Choroid plexus epithelial cell (primary cell): ENCODE results near the gene DECR2.
"Not testable (repeated sequence)": the region's sequence is repeated elsewhere in the genome, so short reads cannot be mapped to it uniquely, and the experiment has no call there.

Experiments used
- DNase-seq: peaks from one replicate; pipeline ENCODE4 v3.0.0-alpha.2; 2010; ENCODE audit warnings: low read depth
- H3K4me3 ChIP-seq: 2 replicates; pipeline ENCODE4 v1.5.1; 2011; ENCODE audit warnings: low read depth, mild to moderate bottlenecking, control low read depth, low read length, moderate library complexity
- TF ChIP-seq, protein P1 (sequence below): conservative IDR thresholded peaks from 2 replicates; pipeline ENCODE4 v1.5.1; 2011; ENCODE audit warnings: low read depth, mild to moderate bottlenecking, control low read depth, inconsistent platforms, low read length, moderate library complexity

The DECR2 gene

DNA sequence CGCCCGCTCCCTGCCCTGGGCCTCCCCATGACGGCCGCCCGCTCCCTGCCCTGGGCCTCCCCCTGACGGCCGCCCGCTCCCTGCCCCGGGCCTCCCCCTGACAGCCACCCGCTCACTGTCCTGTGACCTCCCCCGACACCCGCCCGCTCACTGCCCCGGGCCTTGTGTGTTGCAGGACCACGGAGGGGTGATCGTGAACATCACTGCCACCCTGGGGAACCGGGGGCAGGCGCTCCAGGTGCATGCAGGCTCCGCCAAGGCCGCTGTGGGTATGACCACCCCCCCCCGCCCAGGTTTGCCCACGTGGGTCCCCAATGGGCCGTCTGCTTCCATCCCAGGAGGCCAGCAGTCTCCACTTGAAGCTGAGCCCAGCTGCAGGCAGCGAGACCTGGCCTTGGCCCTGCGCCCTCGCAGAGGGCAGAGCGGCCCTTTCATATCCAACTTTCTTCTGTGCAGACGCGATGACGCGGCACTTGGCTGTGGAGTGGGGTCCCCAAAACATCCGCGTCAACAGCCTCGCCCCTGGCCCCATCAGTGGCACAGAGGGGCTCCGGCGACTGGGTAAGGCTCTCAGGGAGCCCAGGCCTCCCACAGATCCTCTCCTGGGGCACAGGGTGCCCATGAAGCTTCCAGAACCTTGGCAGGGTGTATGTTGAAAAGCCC lies 9.0 kb downstream of the DECR2 start:
- no peak overlapping the region for H3K4me3 ChIP-seq
- no peak for DNase-seq
- TF ChIP-seq, protein P1, sequence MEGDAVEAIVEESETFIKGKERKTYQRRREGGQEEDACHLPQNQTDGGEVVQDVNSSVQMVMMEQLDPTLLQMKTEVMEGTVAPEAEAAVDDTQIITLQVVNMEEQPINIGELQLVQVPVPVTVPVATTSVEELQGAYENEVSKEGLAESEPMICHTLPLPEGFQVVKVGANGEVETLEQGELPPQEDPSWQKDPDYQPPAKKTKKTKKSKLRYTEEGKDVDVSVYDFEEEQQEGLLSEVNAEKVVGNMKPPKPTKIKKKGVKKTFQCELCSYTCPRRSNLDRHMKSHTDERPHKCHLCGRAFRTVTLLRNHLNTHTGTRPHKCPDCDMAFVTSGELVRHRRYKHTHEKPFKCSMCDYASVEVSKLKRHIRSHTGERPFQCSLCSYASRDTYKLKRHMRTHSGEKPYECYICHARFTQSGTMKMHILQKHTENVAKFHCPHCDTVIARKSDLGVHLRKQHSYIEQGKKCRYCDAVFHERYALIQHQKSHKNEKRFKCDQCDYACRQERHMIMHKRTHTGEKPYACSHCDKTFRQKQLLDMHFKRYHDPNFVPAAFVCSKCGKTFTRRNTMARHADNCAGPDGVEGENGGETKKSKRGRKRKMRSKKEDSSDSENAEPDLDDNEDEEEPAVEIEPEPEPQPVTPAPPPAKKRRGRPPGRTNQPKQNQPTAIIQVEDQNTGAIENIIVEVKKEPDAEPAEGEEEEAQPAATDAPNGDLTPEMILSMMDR = no peak

DNA sequence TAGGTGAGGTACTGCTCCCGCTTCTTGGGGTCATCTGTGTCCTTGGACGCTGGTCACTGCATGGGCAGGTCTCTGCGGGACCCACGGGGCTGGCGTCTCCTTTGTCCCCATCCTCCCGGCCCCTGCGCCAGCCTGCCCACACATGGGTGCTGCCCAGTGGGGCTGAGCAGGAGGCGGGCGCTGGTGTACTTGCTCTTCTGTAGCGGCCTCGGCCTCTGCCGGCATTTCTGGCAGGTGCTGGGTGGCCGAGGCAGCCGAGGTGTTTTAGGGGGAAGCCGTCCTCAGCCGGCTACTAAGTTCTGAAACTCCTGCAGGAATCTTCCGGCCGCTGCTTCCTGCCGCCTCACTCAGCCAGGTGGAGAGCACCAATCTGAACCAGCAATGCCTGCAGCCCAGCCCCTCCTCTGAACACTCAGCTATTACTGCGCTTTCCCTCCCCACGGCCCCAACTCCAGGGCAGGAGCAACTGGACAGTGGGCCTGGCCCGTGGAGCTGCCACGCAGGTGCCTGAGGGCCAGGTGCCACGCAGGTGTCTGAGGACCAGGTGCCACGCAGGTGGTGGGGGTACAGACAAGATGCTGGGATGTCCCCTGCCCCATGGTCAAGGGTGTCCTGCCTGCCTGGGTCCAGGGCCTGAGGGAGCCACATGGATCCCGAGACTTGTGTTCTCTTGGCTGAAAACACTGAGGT lies 10.0 kb downstream of the DECR2 start:
- H3K4me3 ChIP-seq = no peak overlapping the region
- TF ChIP-seq, protein P1 = no peak
- no peak for DNase-seq

DNA sequence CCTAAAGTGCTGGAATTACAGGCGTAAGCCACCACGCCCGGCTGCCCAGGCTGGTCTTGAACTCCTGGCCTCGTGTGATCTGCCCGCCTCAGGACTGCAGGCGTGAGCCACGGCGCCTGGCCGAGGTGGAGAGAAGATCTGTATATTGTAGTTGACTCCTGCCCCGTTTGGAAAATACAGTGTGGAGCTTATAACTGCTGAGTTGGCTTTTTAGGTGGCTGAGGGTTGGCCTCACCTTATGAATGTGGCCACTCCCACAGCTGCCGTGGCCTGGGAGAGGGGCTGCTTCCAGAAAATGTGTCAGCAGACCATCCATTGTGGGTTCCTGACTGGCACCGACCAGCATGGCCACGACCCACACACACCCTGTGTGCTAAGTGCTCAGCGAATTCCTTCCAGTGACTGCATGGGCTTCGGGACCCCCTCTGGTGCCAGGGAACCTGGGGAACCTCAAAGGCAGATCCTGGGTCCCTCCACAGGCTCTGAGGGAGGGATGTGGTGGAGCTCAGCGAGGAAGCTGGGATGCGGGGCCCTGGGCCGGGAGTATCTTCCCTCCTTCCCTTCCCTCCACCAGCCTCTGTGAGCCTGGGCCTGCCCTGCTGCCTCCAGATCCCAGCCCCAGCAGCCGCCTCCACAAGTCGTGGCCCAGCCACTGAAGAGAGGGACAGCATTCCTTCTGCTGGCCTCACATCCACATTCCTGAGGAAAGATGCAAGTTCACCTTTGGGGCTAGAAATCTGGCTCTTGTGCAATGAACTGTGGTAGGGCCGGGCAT lies 12.9 kb downstream of the DECR2 start:
- no peak for DNase-seq
- H3K4me3 ChIP-seq = no peak overlapping the region
- TF ChIP-seq, protein P1 = no peak

DNA sequence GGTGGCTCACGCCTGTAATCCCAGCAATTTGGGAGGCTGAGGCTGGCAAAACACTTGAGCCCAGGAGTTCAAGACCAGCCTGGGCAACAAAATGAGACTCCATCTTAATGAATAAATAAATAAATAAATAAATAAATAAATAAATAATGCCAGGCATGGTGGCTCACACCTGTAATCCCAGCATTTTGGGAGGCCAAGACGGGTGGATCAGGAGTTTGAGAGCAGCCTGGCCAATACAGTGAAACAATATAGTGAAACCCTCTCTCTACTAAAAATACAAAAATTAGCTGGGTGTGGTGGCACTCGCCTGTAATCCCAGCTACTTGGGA lies 13.4 kb downstream of the DECR2 start:
- H3K4me3 ChIP-seq, DNase-seq: not testable (repeated sequence)

DNA sequence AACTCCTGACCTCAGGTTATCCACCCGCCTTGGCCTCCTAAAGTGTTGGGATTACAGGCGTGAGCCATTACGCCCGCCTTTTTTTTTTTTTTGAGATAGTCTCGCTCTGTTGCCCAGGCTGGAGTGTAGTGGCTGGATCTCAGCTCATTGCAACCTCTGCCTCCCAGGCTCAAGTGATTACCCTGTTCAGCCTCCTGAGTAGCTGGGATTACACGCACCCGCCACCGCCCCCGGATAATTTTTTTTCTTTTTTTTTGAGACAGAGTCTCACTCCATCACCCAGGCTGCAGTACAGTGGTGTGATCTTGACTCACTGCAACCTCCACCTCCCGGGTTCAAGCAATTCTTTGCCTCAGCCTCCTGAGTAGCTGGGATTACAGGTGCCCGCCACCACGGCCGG lies 20.5 kb downstream of the DECR2 start:
- H3K4me3 ChIP-seq, DNase-seq: not testable (repeated sequence)

DNA sequence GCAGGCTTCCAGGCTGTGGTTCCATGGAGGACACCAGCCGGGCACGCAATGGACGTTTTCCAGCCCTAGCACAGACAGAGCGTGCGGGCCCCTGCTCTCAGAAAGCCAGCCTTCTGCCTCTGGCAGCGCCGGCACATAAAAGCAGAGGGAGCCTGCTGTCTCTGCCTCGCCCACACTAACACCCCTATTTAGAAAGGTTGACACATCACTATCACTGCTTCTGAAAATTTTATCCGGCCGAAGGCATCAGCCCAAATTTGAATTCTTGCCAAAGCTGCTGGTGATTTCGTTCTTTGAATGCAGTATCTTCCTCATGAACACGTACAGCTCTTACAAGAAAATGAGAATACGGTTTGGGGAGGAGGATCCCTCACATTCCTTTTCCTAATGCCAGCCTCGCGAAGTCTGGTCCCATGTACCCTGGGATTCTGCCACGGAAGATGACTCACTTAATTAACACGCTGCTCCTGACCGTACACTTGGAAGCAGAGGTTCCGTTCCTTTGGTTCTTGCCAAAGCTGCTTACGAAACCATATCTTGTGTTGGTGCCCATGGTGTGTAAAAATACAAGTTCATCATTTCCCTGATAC lies 22.4 kb downstream of the DECR2 start:
- TF ChIP-seq, protein P1 = no peak
- DNase-seq = peak; percentile 93
- H3K4me3 ChIP-seq = peak overlapping the region; percentile 69

DNA sequence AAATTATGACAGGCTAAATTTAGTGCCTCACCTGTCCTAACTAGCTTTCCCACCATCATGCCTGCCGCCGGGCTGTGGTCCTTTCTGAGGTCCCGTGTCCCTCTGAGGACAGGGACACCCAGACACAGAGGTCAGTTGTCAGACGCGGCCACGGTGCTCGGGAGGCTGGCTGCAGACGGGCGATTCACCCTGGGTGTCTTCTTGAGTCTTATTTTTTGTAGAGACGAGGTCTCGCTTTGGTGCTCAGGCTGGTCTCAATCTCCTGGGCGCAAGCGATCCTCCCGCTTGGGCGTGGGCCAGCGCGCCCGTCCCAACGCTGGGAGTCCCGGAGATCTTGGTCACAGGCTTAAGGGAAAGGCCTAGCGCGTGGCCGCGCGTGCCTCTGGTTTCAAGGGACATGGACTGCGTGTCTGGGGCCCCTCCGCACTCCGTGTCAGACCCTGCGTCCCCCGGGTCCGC lies 23.0 kb downstream of the DECR2 start:
- H3K4me3 ChIP-seq = peak overlapping the region; percentile 69
- TF ChIP-seq, protein P1 = no peak
- DNase-seq = no peak
